Activated CD4-positive, alpha-beta T cell treated with anti-CD3 and anti-CD28 coated beads, Interleukin-2, amount 50 U/mL, for 16 hours (primary cell): ENCODE measurements around the gene DGKD.

Experiments
- DNase-seq: peaks from one replicate; pipeline ENCODE4 v3.0.0-alpha.2; 2020

The DGKD gene

GRCh38 chr2:233464056-233464455 is 109.8 kb downstream of the DGKD start:
- no peak for DNase-seq

- DNase-seq, result no peak
Observed at GRCh38 chr2:233464531-233465240, 110.4 kb downstream of the DGKD start.

- no peak for DNase-seq
Observed at GRCh38 chr2:233466991-233467603, 112.8 kb downstream of the DGKD start.

GRCh38 chr2:233468047-233468740 is 113.9 kb downstream of the DGKD start:
- no peak for DNase-seq

- no peak for DNase-seq
Observed at GRCh38 chr2:233468741-233469110, 114.4 kb downstream of the DGKD start.

- DNase-seq, result no peak
Observed at GRCh38 chr2:233469261-233470010, 115.1 kb downstream of the DGKD start.

GRCh38 chr2:233470011-233470687 is 115.9 kb downstream of the DGKD start:
- no peak for DNase-seq

- DNase-seq, result no peak
Observed at GRCh38 chr2:233470839-233471238, 116.5 kb downstream of the DGKD start.

- no peak for DNase-seq
Observed at GRCh38 chr2:233471291-233472035, 117.2 kb downstream of the DGKD start.

- DNase-seq, result no peak
Observed at GRCh38 chr2:233473386-233473791, 119.1 kb downstream of the DGKD start.

GRCh38 chr2:233473878-233474277 is 119.6 kb downstream of the DGKD start:
- no peak for DNase-seq

GRCh38 chr2:233474308-233475160 is 120.2 kb downstream of the DGKD start:
- no peak for DNase-seq

- DNase-seq, result no peak
Observed at GRCh38 chr2:233476063-233476410, 121.7 kb downstream of the DGKD start.

- no peak for DNase-seq
Observed at GRCh38 chr2:233476651-233477547, 122.6 kb downstream of the DGKD start.

- no peak for DNase-seq
Observed at GRCh38 chr2:233477548-233478433, 123.5 kb downstream of the DGKD start.

- DNase-seq, result no peak
Observed at GRCh38 chr2:233479616-233480489, 125.6 kb downstream of the DGKD start.

- no peak for DNase-seq
Observed at GRCh38 chr2:233480490-233481202, 126.4 kb downstream of the DGKD start.
